Measurements from ENCODE around the gene ANAPC4.

Gene ANAPC4

GRCh38 chr4:25379591-25379990 lies 2.5 kb downstream of the ANAPC4 start:
- DNase-seq, result no peak

- DNase-seq, result no peak
Measured at GRCh38 chr4:25383647-25384046, 6.6 kb downstream of the ANAPC4 start.

GRCh38 chr4:25386926-25387325 lies 9.9 kb downstream of the ANAPC4 start:
- no peak for DNase-seq

- no peak for DNase-seq
Measured at GRCh38 chr4:25397305-25397704, 20.2 kb downstream of the ANAPC4 start.

- no peak for DNase-seq
Measured at GRCh38 chr4:25399510-25399909, 22.4 kb downstream of the ANAPC4 start.

GRCh38 chr4:25401066-25401465 lies 24.0 kb downstream of the ANAPC4 start:
- DNase-seq, result no peak

- no peak for DNase-seq
Measured at GRCh38 chr4:25402521-25402920, 25.5 kb downstream of the ANAPC4 start.

- no peak for DNase-seq
Measured at GRCh38 chr4:25403699-25404098, 26.6 kb downstream of the ANAPC4 start.

GRCh38 chr4:25405453-25405852 lies 28.4 kb downstream of the ANAPC4 start:
- no peak for DNase-seq

- no peak for DNase-seq
Measured at GRCh38 chr4:25406081-25406692, 29.1 kb downstream of the ANAPC4 start.

GRCh38 chr4:25410820-25411529 lies 33.9 kb downstream of the ANAPC4 start:
- DNase-seq, result no peak

- no peak for DNase-seq
Measured at GRCh38 chr4:25413261-25413660, 36.2 kb downstream of the ANAPC4 start.

- no peak for DNase-seq
Measured at GRCh38 chr4:25417014-25417413, 40.0 kb downstream of the ANAPC4 start.

- DNase-seq, result no peak
Measured at GRCh38 chr4:25420931-25421330, 43.9 kb downstream of the ANAPC4 start.

- no peak for DNase-seq
Measured at GRCh38 chr4:25421816-25422525, 44.9 kb downstream of the ANAPC4 start.

GRCh38 chr4:25423548-25423947 lies 46.5 kb downstream of the ANAPC4 start:
- DNase-seq, result no peak

GRCh38 chr4:25424539-25425228 lies 47.6 kb downstream of the ANAPC4 start:
- no peak for DNase-seq

GRCh38 chr4:25425361-25425760 lies 48.3 kb downstream of the ANAPC4 start:
- no peak for DNase-seq

GRCh38 chr4:25427871-25428270 lies 50.8 kb downstream of the ANAPC4 start:
- DNase-seq, result no peak

- no peak for DNase-seq
Measured at GRCh38 chr4:25430630-25431029, 53.6 kb downstream of the ANAPC4 start.

GRCh38 chr4:25433966-25434827 lies 57.1 kb downstream of the ANAPC4 start:
- DNase-seq, result no peak

GRCh38 chr4:25437926-25438325 lies 60.9 kb downstream of the ANAPC4 start:
- no peak for DNase-seq
